Fibroblast of villous mesenchyme (primary cell): Measurements from ENCODE around the gene PAFAH1B2. TPM values are rescaled to one million over a fixed set of nuclear protein-coding genes. Genes with fewer than 3 reads are reported as not detected.

Experiments
- DNase-seq: peaks from one replicate; pipeline ENCODE4 v3.0.0-alpha.2; 2010; ENCODE audit warnings: low read depth
- H3K4me3 ChIP-seq: 2 replicates; pipeline ENCODE4 v1.5.1; 2011; ENCODE audit warnings: low read depth, mild to moderate bottlenecking, low read length
- CTCF ChIP-seq: IDR thresholded peaks from 2 replicates; pipeline ENCODE4 v1.5.1; 2012; ENCODE audit warnings: low read depth, mild to moderate bottlenecking, low read length; ENCODE audit not compliant: insufficient read depth
- total RNA-seq: library from RNA; depleted of rRNA; stranded (reverse); fragments of >200 nt; gene quantifications from 2 replicates; pipeline ENCODE4 v1.2.3, GENCODE V29; 2012

Gene PAFAH1B2
- total RNA-seq, 1 donor: 200 TPM

- H3K4me3 ChIP-seq: no peak overlapping the region
- DNase-seq: no peak
- TF ChIP-seq CTCF: no peak
Observed at GRCh38 chr11:117186431-117186761, 42.3 kb downstream of the PAFAH1B2 start.

- TF ChIP-seq CTCF: no peak
- no peak overlapping the region for H3K4me3 ChIP-seq
- DNase-seq: no peak
Observed at GRCh38 chr11:117187007-117187406, 42.9 kb downstream of the PAFAH1B2 start.

GRCh38 chr11:117187428-117187798 is 43.3 kb downstream of the PAFAH1B2 start:
- TF ChIP-seq CTCF: no peak
- no peak for DNase-seq
- no peak overlapping the region for H3K4me3 ChIP-seq

GRCh38 chr11:117187799-117188481 is 43.9 kb downstream of the PAFAH1B2 start:
- H3K4me3 ChIP-seq: no peak overlapping the region
- DNase-seq: no peak
- TF ChIP-seq CTCF: no peak

- H3K4me3 ChIP-seq: no peak overlapping the region
- no peak for DNase-seq
- no peak for TF ChIP-seq CTCF
Observed at GRCh38 chr11:117188620-117189081, 44.6 kb downstream of the PAFAH1B2 start.

GRCh38 chr11:117189191-117189940 is 45.3 kb downstream of the PAFAH1B2 start:
- no peak overlapping the region for H3K4me3 ChIP-seq
- DNase-seq: no peak
- TF ChIP-seq CTCF: no peak
